ENCODE results near the gene LRRC59. TPM values are rescaled to one million over a fixed set of nuclear protein-coding genes. Genes with fewer than 3 reads are reported as not detected.

Gene LRRC59
- total and polyA plus RNA-seq, 2 of the 13 experiments (the other 11 are each of a cell fraction or from before 2014, with no cell fraction given) = 87.3 to 222 TPM

- no peak for TF ChIP-seq ZGPAT (CRISPR knock-in tag; IDR thresholded peaks at IDR 0.05)
- no peak for TF ChIP-seq ZNF251 (CRISPR knock-in tag; IDR thresholded peaks at IDR 0.05)
- no peak for TF ChIP-seq RELA (CRISPR knock-in tag; IDR thresholded peaks at IDR 0.05)
- no peak for TF ChIP-seq BRD4 (CRISPR knock-in tag; IDR thresholded peaks at IDR 0.05)
- no peak for TF ChIP-seq ZNF430 (CRISPR knock-in tag; IDR thresholded peaks at IDR 0.05)
- no peak for TF ChIP-seq KLF16 (CRISPR knock-in tag; IDR thresholded peaks at IDR 0.05)
- no peak for TF ChIP-seq HHEX (CRISPR knock-in tag; IDR thresholded peaks at IDR 0.05)
- TF ChIP-seq MXI1 (IDR thresholded peaks at IDR 0.05; ENCODE audit: borderline replicate concordance, low read depth, low read length) = 0 out of 3 replicates have a peak, but pooled peaks have one; percentile 17
- TF ChIP-seq ZNF512B (CRISPR knock-in tag; IDR thresholded peaks at IDR 0.05; ENCODE audit: borderline replicate concordance) = no peak
- TF ChIP-seq ZNF318 (CRISPR knock-in tag; IDR thresholded peaks at IDR 0.05) = no peak
- no peak for TF ChIP-seq PBX3 (CRISPR knock-in tag; IDR thresholded peaks at IDR 0.05; ENCODE audit: borderline replicate concordance)
- no peak for TF ChIP-seq CENPBD1 (CRISPR knock-in tag; IDR thresholded peaks at IDR 0.05; ENCODE audit: borderline replicate concordance, low read depth)
Measured at GRCh38 chr17:50396261-50397110, 837 bp downstream of the LRRC59 start (continued).

Data from HepG2 (cell line).